GM23248 (cell line): ENCODE results near the gene RALGDS. TPM values are rescaled to one million over a fixed set of nuclear protein-coding genes. Genes with fewer than 3 reads are reported as not detected.

Experiments
- DNase-seq: peaks from one replicate; pipeline ENCODE4 v3.0.0-alpha.2; 2015
- H2AFZ ChIP-seq: fragments of 200-600 bp; sonication (generic); 2 replicates; pipeline ENCODE4 v1.6.1; 2016; ENCODE audit warnings: antibody characterized with exemption
- H3F3A ChIP-seq: fragments of 200-600 bp; sonication (generic); 2 replicates; pipeline ENCODE4 v1.6.1; 2016; ENCODE audit warnings: mild to moderate bottlenecking, antibody characterized with exemption, mixed run types; ENCODE audit not compliant: insufficient read depth
- H3K27ac ChIP-seq: fragments of 200-600 bp; sonication (generic); 2 replicates; pipeline ENCODE4 v1.5.1; 2016; ENCODE audit warnings: mild to moderate bottlenecking
- H3K27me3 ChIP-seq: fragments of 200-600 bp; sonication (generic); replicated peaks from 2 replicates; pipeline ENCODE4 v1.6.1; 2016; ENCODE audit warnings: mild to moderate bottlenecking; ENCODE audit not compliant: insufficient read depth
- H3K36me3 ChIP-seq: fragments of 200-600 bp; sonication (generic); 2 replicates; pipeline ENCODE4 v1.6.1; 2016; ENCODE audit warnings: low read depth, mild to moderate bottlenecking
- H3K4me1 ChIP-seq: fragments of 200-600 bp; sonication (generic); 2 replicates; pipeline ENCODE4 v1.6.1; 2016; ENCODE audit warnings: mild to moderate bottlenecking; ENCODE audit not compliant: insufficient read depth
- H3K4me2 ChIP-seq: fragments of 200-600 bp; sonication (generic); one replicate; pipeline ENCODE4 v1.6.1; 2016; ENCODE audit warnings: mild to moderate bottlenecking; ENCODE audit not compliant: unreplicated experiment
- H3K4me3 ChIP-seq: fragments of 200-600 bp; sonication (generic); 2 replicates; pipeline ENCODE4 v1.5.1; 2016; ENCODE audit warnings: mild to moderate bottlenecking
- H3K79me2 ChIP-seq: fragments of 200-600 bp; sonication (generic); 2 replicates; pipeline ENCODE4 v1.6.1; 2016; ENCODE audit warnings: mild to moderate bottlenecking; ENCODE audit not compliant: insufficient read depth
- H3K9ac ChIP-seq: fragments of 200-600 bp; sonication (generic); 2 replicates; pipeline ENCODE4 v1.6.1; 2016; ENCODE audit warnings: mild to moderate bottlenecking
- H3K9me2 ChIP-seq: fragments of 200-600 bp; sonication (generic); 2 replicates; pipeline ENCODE4 v1.6.1; 2016; ENCODE audit warnings: mixed run types, mild to moderate bottlenecking, moderate library complexity; ENCODE audit not compliant: insufficient read depth
- H3K9me3 ChIP-seq: fragments of 200-600 bp; sonication (generic); one replicate; pipeline ENCODE4 v1.6.1; 2017; ENCODE audit warnings: low read depth
- H4K20me1 ChIP-seq: fragments of 200-600 bp; sonication (generic); 2 replicates; pipeline ENCODE4 v1.6.0; 2016; ENCODE audit not compliant: insufficient read depth
- EZH2 ChIP-seq: fragments of 200-600 bp; sonication (generic); IDR thresholded peaks from 2 replicates; pipeline ENCODE4 v1.6.1; 2018; ENCODE audit warnings: antibody characterized with exemption, mild to moderate bottlenecking; ENCODE audit not compliant: insufficient read depth, poor library complexity, severe bottlenecking
- EZH2phosphoT487 ChIP-seq: fragments of 200-600 bp; sonication (generic); IDR thresholded peaks from 2 replicates; pipeline ENCODE4 v1.6.1; 2018; ENCODE audit warnings: antibody characterized with exemption, moderate library complexity, mild to moderate bottlenecking, low read depth; ENCODE audit not compliant: insufficient read depth
- WGBS, 2 experiments: methylation state at CpG; one replicate each; pipeline ENCODE4 v1.1.6; 2015 to 2017; ENCODE audit warnings: low lambda C conversion rate in 2 of 2, low coverage in 1 of 2; ENCODE audit errors: missing lambda C conversion rate in 2 of 2; 5-methylcytosine and 5-hydroxymethylcytosine counted together
- in situ Hi-C: fragments of 300-500 bp; cut with MboI; formaldehyde crosslinking; loops from 2 replicates; pipeline ENCODE4 v1.15.0; 2020
- polyA plus RNA-seq: library from polyadenylated mRNA; unstranded; fragments of >200 nt; fragmentation: Nextera tagmentation; extraction: Ambion mirVana; gene quantifications from 2 replicates; pipeline ENCODE4 v1.2.1, GENCODE V29; 2016
- total RNA-seq: library from RNA; depleted of rRNA; stranded (reverse); fragments of >200 nt; shearing (Covaris generic); gene quantifications from 2 replicates; pipeline ENCODE4 v1.2.3, GENCODE V29; 2014

RALGDS gene
- total and polyA plus RNA-seq, 2 experiments from 2014 or later: 8.9 to 21.7 TPM

DNA sequence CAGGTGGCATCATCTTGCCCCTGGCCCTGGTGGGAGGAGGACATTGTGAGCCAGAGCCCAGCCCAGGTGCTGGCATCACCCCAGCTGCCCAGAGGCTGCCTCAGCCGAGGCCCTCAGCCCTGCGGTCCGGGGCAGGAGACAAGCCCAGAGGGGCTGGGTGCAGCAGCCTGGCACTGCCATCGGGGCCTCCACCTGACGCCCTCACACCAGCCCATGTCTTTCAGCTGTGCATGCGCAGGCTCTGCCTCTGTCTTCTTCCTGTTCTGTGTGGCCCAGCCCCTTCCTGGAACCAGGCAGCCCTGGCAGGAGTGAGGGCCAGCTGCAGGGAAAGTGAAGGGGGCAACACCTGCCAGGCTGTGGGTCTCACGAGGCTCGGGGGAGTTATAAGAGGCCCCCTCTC lies 64.0 kb downstream of the RALGDS start:
- Histone ChIP-seq H3K36me3 (0 out of 2 replicates have a peak, but pooled peaks cover 5% of the 10 kb centered on the region), H2AFZ (no peak overlapping the region), H4K20me1 (no peaks in the 10 kb centered on the region), H3K27ac (no peak overlapping the region), H3K9me2 (no peaks in the 10 kb centered on the region), H3K79me2 (no peaks in the 10 kb centered on the region), H3K9me3 (no peaks in the 10 kb centered on the region), H3F3A (no peaks in the 10 kb centered on the region), H3K9ac (no peak overlapping the region), H3K4me2 (no peak overlapping the region), H3K4me1 (peaks cover 9% of the 10 kb centered on the region), H3K27me3 (no peaks in the 10 kb centered on the region), H3K4me3 (no peak overlapping the region)
- in situ Hi-C loops: no loop called here
- DNase-seq: no peak
- whole genome bisulfite sequencing, 2 experiments: 96 to 100% methylated on average over 5 to 8 of the region's 8 CpGs
- TF ChIP-seq EZH2phosphoT487 (no peak), EZH2 (no peak)

DNA sequence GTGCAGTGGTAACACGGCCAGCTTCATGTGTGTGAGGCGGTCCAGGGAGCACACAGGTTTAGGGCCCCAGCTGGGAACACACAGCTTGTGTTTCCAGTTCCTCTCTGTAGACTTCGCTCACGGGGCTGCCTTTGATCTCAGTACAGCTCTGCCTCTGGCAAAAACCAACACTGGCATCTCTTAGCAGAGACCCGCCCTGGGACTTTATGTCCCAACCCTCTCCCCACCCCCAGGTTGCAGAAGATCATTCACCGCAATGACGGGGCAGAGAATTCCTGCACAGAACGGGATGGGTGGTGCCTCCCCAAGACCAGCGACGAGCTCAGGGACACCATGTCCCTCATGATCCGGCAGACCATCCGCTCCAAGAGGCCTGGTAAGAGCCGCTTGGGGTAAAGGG lies 64.5 kb downstream of the RALGDS start:
- 87 to 88% methylated on average over 12 to 13 of the region's 13 CpGs for WGBS, 2 experiments
- no peak for DNase-seq
- Histone ChIP-seq H3F3A (no peaks in the 10 kb centered on the region), H3K9me2 (no peaks in the 10 kb centered on the region), H3K4me1 (peaks cover 9% of the 10 kb centered on the region), H3K27me3 (no peaks in the 10 kb centered on the region), H4K20me1 (no peaks in the 10 kb centered on the region), H3K27ac (no peak overlapping the region), H3K9me3 (no peaks in the 10 kb centered on the region), H3K79me2 (no peaks in the 10 kb centered on the region), H3K36me3 (0 out of 2 replicates have a peak, but pooled peaks cover 5% of the 10 kb centered on the region), H3K4me2 (no peak overlapping the region), H2AFZ (no peak overlapping the region), H3K4me3 (no peak overlapping the region), H3K9ac (no peak overlapping the region)
- no peak for TF ChIP-seq EZH2phosphoT487
- no peak for TF ChIP-seq EZH2
- in situ Hi-C loops: no loop called here

DNA sequence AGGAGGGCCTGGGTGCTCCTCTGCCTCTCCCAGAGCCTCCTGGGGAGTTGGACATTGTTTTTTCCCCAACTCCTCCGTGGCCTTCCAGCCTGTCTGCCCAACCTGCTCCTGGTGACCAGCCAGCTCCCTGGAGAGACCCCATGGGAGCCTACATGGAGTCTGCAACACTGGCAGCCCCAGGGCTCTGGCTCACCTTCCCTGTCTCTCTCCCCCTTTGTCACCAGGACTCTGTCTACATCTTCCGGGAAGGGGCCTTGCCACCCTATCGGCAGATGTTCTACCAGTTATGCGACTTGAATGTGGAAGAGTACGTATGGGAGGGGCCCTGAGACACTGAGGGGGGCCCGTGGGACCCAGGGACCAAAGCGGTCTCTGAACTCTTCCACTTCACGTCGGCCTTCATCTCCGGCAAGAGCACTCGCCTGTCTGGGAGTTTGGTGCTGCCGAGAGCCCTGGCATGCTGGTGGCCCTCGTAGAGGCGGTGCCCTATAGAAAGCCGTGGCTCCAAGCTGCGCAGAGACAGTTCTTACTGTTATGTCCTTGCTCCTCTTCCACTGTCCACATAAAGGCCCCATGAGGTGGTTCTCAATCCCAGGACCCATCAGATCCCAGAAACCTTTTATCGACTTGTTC lies 65.1 kb downstream of the RALGDS start:
- Histone ChIP-seq H3K4me2 (no peak overlapping the region), H3K36me3 (0 out of 2 replicates have a peak, but pooled peaks cover 5% of the 10 kb centered on the region), H3K9ac (no peak overlapping the region), H3K4me1 (peaks cover 9% of the 10 kb centered on the region), H3K27ac (no peak overlapping the region), H3K27me3 (no peaks in the 10 kb centered on the region), H2AFZ (no peak overlapping the region), H3K79me2 (no peaks in the 10 kb centered on the region), H3K9me2 (no peaks in the 10 kb centered on the region), H4K20me1 (no peaks in the 10 kb centered on the region), H3F3A (no peaks in the 10 kb centered on the region), H3K9me3 (no peaks in the 10 kb centered on the region), H3K4me3 (no peak overlapping the region)
- TF ChIP-seq EZH2 (no peak), EZH2phosphoT487 (no peak)
- in situ Hi-C loops: no loop called here
- 95 to 96% methylated on average over 13 to 17 of the region's 17 CpGs for WGBS, 2 experiments
- DNase-seq: no peak

- H3K9me3 ChIP-seq: no peaks in the 10 kb centered on the region
- no peak overlapping the region for H3K27ac ChIP-seq
- no peak overlapping the region for H3K4me2 ChIP-seq
- H3F3A ChIP-seq: no peaks in the 10 kb centered on the region
- H3K27me3 ChIP-seq: no peaks in the 10 kb centered on the region
- TF ChIP-seq EZH2phosphoT487 (no peak), EZH2 (no peak)
- H3K36me3 ChIP-seq: 0 out of 2 replicates have a peak, but pooled peaks cover 5% of the 10 kb centered on the region
- peak; percentile 71 for DNase-seq
- in situ Hi-C loops: no loop called here
- no peak overlapping the region for H3K4me3 ChIP-seq
- peaks cover 9% of the 10 kb centered on the region for H3K4me1 ChIP-seq
- no peaks in the 10 kb centered on the region for H3K79me2 ChIP-seq
- no peaks in the 10 kb centered on the region for H3K9me2 ChIP-seq
- no peak overlapping the region for H3K9ac ChIP-seq
- no peaks in the 10 kb centered on the region for H4K20me1 ChIP-seq
- WGBS, 2 experiments: 48 to 49% methylated on average over 16 of the region's 16 CpGs
- no peak overlapping the region for H2AFZ ChIP-seq
Observed at GRCh38 chr9:133054966-133055365, 66.1 kb downstream of the RALGDS start.
